Left ventricle myocardium inferior (tissue), 1 donor: ENCODE measurements around the gene HECW1. TPM values are rescaled to one million over a fixed set of nuclear protein-coding genes. Genes with fewer than 3 reads are reported as not detected.

Experiments used
- DNase-seq: peaks from one replicate; pipeline ENCODE4 v3.0.0-alpha.2; 2020
- H3K27ac ChIP-seq: fragments of 200-600 bp; replicated peaks from 2 replicates; pipeline ENCODE4 v1.8.0; 2021
- H3K27me3 ChIP-seq: fragments of 200-600 bp; 2 replicates; pipeline ENCODE4 v1.8.0; 2021; ENCODE audit warnings: low read depth
- H3K36me3 ChIP-seq: fragments of 200-600 bp; 2 replicates; pipeline ENCODE4 v1.8.0; 2021
- H3K4me1 ChIP-seq: fragments of 200-600 bp; 2 replicates; pipeline ENCODE4 v1.8.0; 2021
- H3K4me3 ChIP-seq: fragments of 200-600 bp; 2 replicates; pipeline ENCODE4 v1.8.0; 2021; ENCODE audit warnings: mild to moderate bottlenecking, moderate library complexity
- H3K9me3 ChIP-seq: fragments of 200-600 bp; replicated peaks from 2 replicates; pipeline ENCODE4 v1.8.0; 2021
- CTCF ChIP-seq: fragments of 200-600 bp; IDR thresholded peaks from 2 replicates; pipeline ENCODE4 v1.8.0; 2021; ENCODE audit warnings: antibody characterized with exemption, mild to moderate bottlenecking, borderline replicate concordance
- intact Hi-C: fragments of 100-400 bp; cut with micrococcal nuclease; formaldehyde crosslinking; loops from one replicate; pipeline ENCODE4 v1.11.0; 2022
- total RNA-seq: library from RNA; stranded (reverse); fragmentation: NEBNext Ultra II Directional; extraction: Animal tissue kit (Norgen Biotek cat#: 25700); gene quantifications from one replicate; pipeline ENCODE4 v1.2.1, GENCODE V29; 2021
- donor health status: DM: no; HTN: yes; CAD: no; lungs with severe emphysema.

The HECW1 gene
- total RNA-seq, 1 donor from 2014 or later = not detected

GRCh38 chr7:43111630-43112458, 603 bp upstream of the HECW1 start:
- peak overlapping the region; percentile 64 for H3K4me3 ChIP-seq
- peaks cover 21% of the 10 kb centered on the region for H3K4me1 ChIP-seq
- no peak for DNase-seq
- no peaks in the 10 kb centered on the region for H3K36me3 ChIP-seq
- intact Hi-C loops = no loop called here
- TF ChIP-seq CTCF = no peak
- no peaks in the 10 kb centered on the region for H3K9me3 ChIP-seq
- no peak overlapping the region for H3K27ac ChIP-seq
- H3K27me3 ChIP-seq = peaks cover 88% of the 10 kb centered on the region

DNA sequence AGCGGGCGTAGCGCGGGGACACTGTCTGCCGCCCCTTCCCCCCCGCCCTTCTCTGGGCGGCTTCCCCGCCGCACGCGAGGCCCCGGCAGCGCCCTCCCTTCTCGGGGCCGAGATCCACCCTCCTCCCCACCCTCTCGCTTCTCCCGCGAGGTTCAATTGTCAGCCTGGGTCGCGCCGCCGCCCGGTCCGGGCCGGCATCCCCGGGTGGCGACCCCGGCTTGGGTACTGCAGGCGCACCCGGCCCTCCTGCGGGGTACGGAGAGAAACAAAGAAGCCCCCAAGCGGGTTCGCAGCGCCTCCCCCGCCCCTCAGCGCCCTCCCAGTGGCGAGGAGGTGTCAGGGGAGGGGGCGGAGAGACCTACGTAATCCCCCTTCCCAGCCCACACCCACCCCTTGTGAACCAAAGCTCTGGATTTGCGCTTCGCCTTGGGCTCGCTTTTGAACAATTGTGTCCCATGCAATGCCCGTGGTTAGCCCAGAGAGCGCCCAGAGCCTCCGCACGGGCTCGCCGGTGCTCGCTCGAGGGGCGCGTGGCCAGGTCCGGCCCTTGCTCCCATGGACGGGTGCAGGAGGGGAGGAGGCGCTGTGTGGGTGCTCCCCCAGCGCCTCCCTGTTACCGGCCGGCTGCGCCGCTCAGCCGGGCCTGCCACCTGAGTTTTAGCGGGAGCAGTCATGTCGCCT, 634 bp downstream of the HECW1 start:
- H3K36me3 ChIP-seq = no peaks in the 10 kb centered on the region
- peaks cover 99% of the 10 kb centered on the region for H3K27me3 ChIP-seq
- TF ChIP-seq CTCF = no peak
- H3K9me3 ChIP-seq = no peaks in the 10 kb centered on the region
- intact Hi-C loops = no loop called here
- no peak overlapping the region for H3K27ac ChIP-seq
- peak; percentile 13 for DNase-seq
- H3K4me3 ChIP-seq = peak overlapping the region; percentile 64
- H3K4me1 ChIP-seq = peaks cover 21% of the 10 kb centered on the region

GRCh38 chr7:43113622-43114457, 1.4 kb downstream of the HECW1 start:
- Histone ChIP-seq H3K4me1 (peaks cover 21% of the 10 kb centered on the region), H3K36me3 (no peaks in the 10 kb centered on the region), H3K4me3 (peak overlapping the region; percentile 64), H3K27ac (no peak overlapping the region), H3K9me3 (no peaks in the 10 kb centered on the region), H3K27me3 (peaks cover 100% of the 10 kb centered on the region)
- intact Hi-C loops = no loop called here
- TF ChIP-seq CTCF = no peak
- DNase-seq = no peak

GRCh38 chr7:43114458-43114780, 2.0 kb downstream of the HECW1 start:
- intact Hi-C loops = no loop called here
- no peak overlapping the region for H3K27ac ChIP-seq

More at GRCh38 chr7:43114458-43114780, 2.0 kb downstream of the HECW1 start:
- peaks cover 100% of the 10 kb centered on the region for H3K27me3 ChIP-seq
- no peak overlapping the region for H3K4me3 ChIP-seq
- H3K36me3 ChIP-seq = no peaks in the 10 kb centered on the region
- H3K9me3 ChIP-seq = no peaks in the 10 kb centered on the region
- no peak for TF ChIP-seq CTCF
- peaks cover 21% of the 10 kb centered on the region for H3K4me1 ChIP-seq
- no peak for DNase-seq
